Heart right ventricle (tissue), 16 donors: ENCODE measurements around the gene BNC2. TPM values are rescaled to one million over a fixed set of nuclear protein-coding genes. Genes with fewer than 3 reads are reported as not detected.
A peak's percentile ranks its signal among the peaks of the same experiment; 100 is the strongest.

Source experiments
- ATAC-seq, 8 donors: fragments of 200-7000 bp; cut with Tn5 transposase; one replicate each; pipeline ENCODE4 v1.9.1; 2020; ENCODE audit warnings: mild to moderate bottlenecking in 8 of 8, moderate library complexity in 8 of 8, moderate number of reproducible peaks in 1 of 8
- DNase-seq, 2 donors: peaks; one replicate each; pipeline ENCODE4 v3.0.0-alpha.2; 2020
- H3K27ac ChIP-seq, 10 donors: fragments of 200-600 bp; sonication (generic) in 2 of 10; one replicate each; pipeline versions ENCODE4 v1.5.0 to v1.8.0; 2020 to 2022; ENCODE audit warnings: mild to moderate bottlenecking in 3 of 10
- H3K27me3 ChIP-seq, 7 donors: fragments of 200-600 bp; one replicate each; pipeline ENCODE4 v1.8.0; 2021 to 2022; ENCODE audit warnings: mild to moderate bottlenecking in 2 of 7
- H3K36me3 ChIP-seq, 9 donors: fragments of 200-600 bp; sonication (generic) in 1 of 9; one replicate each; pipeline versions ENCODE4 v1.5.0 to v1.8.0; 2020 to 2022; ENCODE audit warnings: mild to moderate bottlenecking in 2 of 9
- H3K4me1 ChIP-seq, 9 donors: fragments of 200-600 bp; sonication (generic) in 1 of 9; one replicate each; pipeline versions ENCODE4 v1.5.0 to v1.8.0; 2020 to 2022; ENCODE audit warnings: mild to moderate bottlenecking in 4 of 9
- H3K4me3 ChIP-seq, 10 donors: fragments of 200-600 bp; sonication (generic) in 2 of 10; one replicate each; pipeline versions ENCODE4 v1.5.0 to v1.8.0; 2020 to 2022; ENCODE audit warnings: mild to moderate bottlenecking in 7 of 10, moderate library complexity in 2 of 10
- H3K9me3 ChIP-seq, 11 donors: fragments of 200-600 bp in 10 of 11; sonication (generic) in 2 of 11; one replicate each; pipeline versions ENCODE4 v1.5.0 to v1.8.0; 2013 to 2022; ENCODE audit warnings: mild to moderate bottlenecking in 2 of 11, control low read depth in 1 of 11, moderate library complexity in 1 of 11
- CTCF ChIP-seq, 9 donors: fragments of 200-600 bp; sonication (generic) in 2 of 9; IDR thresholded peaks; one replicate each; pipeline versions ENCODE4 v1.5.0 to v1.8.0; 2021 to 2022; ENCODE audit warnings: antibody characterized with exemption in 9 of 9, mild to moderate bottlenecking in 5 of 9, moderate library complexity in 1 of 9
- WGBS, 2 donors: extraction: QIAGEN DNeasy Blood & Tissue Kit; methylation state at CpG; one replicate each; pipeline ENCODE4 v1.1.7; 2013; ENCODE audit warnings: inconsistent platforms in 1 of 2; 5-methylcytosine and 5-hydroxymethylcytosine counted together
- intact Hi-C, 10 donors: fragments of 100-400 bp; cut with DNase I; formaldehyde crosslinking; loops; one replicate each; pipeline versions ENCODE4 v1.11.1 to v1.14.2; 2022
- polyA plus RNA-seq, 2 donors: library from polyadenylated mRNA; stranded (reverse); fragments of 200-250 nt; gene quantifications; one replicate each; pipeline ENCODE4 v1.2.3, GENCODE V29; 2013
- total RNA-seq, 10 donors: library from RNA; stranded (reverse); fragmentation: NEBNext Ultra II Directional in 3 of 10; extraction: Animal tissue kit (Norgen Biotek cat#: 25700) in 3 of 10; gene quantifications; one replicate each; pipeline versions ENCODE4 v1.2.1 to v1.2.4, GENCODE V29; 2021 to 2023
- donor health status: Arrhythmogenic right ventricular cardiomyopathy.
- donor health status: ischemic (EF 13 %, LVEDD 7.1; RV severe dilation, severe dysfunction).
- donor health status: healthy with polysubstance abuse.
- donor health status: DM: no; HTN: yes; CAD: no.
- donor health status: DM: no; HTN: no; CAD: no.
- donor health status: ischemic (EF 25% LVEDD 6.9; RV normal size, moderate dysfunction).
- donor health status: ischemic (EF 25% LVEDD 5.7; RV mildly dilated, moderate dysfunction).
- donor health status: healthy.
- donor health status: DM: yes; HTN: yes; CAD: no.
- donor health status: Ischemic cardiomyopathy.
- donor health status: ischemic (EF 35%, LVEDD 5.7; RV mildly dilated, moderate dysfunction).
- donor health status: nonischemic (EF 11% LVEDD 7.7; RV severe dilation, severe dysfunction).
- donor health status: DM: yes; HTN: yes; CAD: no.
- donor health status: PGD.
- donor health status: ischemic (EF 29% LVEDD 5.4; RV normal size, mild dysfunction).
- donor health status: nonischemic (EF 23%, LVEDD 6.1; RV moderate dilation, normal function).

Gene BNC2
- total and polyA plus RNA-seq, 12 donors = 0.49 to 7.3 (median 3.2) TPM

- TF ChIP-seq CTCF (IDR thresholded peaks at IDR 0.05) = no peak
- ATAC-seq (no peak), DNase-seq (no peak)
- H3K27me3 ChIP-seq = no peaks in the 10 kb centered on the region
- H3K4me1 ChIP-seq = no peaks in the 10 kb centered on the region
- 79 to 84% methylated on average over 2 of the region's 2 CpGs for WGBS, 2 donors
- H3K9me3 ChIP-seq = no peaks in the 10 kb centered on the region
- no peaks in the 10 kb centered on the region for H3K36me3 ChIP-seq
- no peak overlapping the region for H3K4me3 ChIP-seq
- intact Hi-C loops = no loop called here
- peak overlapping the region in 1 of 10 donors; percentile 3 for H3K27ac ChIP-seq
These were observed 117.9 kb downstream of the BNC2 start for GRCh38 chr9:16752601-16753000.

- no peaks in the 10 kb centered on the region for H3K27me3 ChIP-seq
- WGBS, 2 donors = 87 to 92% methylated on average over 4 of the region's 4 CpGs
- intact Hi-C loops = no loop called here
- no peak overlapping the region for H3K27ac ChIP-seq
- H3K36me3 ChIP-seq = no peaks in the 10 kb centered on the region
- H3K9me3 ChIP-seq = no peaks in the 10 kb centered on the region
- no peak overlapping the region for H3K4me3 ChIP-seq
- peaks cover 0 to under 1% (median 0%) of the 10 kb centered on the region in 9 donors for H3K4me1 ChIP-seq
- no peak for ATAC-seq
- DNase-seq = no peak
- TF ChIP-seq CTCF (IDR thresholded peaks at IDR 0.05) = no peak
These were observed 119.9 kb downstream of the BNC2 start for GRCh38 chr9:16750553-16750952.

DNA sequence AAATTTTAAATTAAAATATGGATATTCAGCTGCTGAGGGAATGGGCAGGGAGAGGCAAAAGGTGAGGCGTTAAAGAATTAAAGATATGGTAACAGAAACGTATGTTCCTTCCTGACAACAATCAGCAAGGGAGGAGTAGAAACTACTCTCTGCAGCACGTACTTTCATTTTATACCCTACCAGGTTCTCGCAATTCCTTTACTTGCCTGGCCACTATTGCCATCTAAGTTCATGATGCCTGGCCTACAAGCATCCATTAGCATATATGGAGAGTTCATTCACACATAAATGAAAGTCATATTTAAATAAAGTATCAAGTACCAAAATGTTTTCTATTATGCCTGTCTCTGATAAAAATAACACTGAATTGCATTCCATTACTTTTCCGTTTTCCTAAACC lies 125.1 kb downstream of the BNC2 start:
- no peak for ATAC-seq
- DNase-seq = no peak
- intact Hi-C loops = loop anchor here in 1 of 10 donors (10.0 kb wide), 1 partner anchor 61 kb away; no protein-coding TSS in a partner anchor
- TF ChIP-seq CTCF (IDR thresholded peaks at IDR 0.05) = no peak
- 67 to 86% methylated on average over 5 of the region's 5 CpGs for WGBS, 2 donors
- Histone ChIP-seq H3K27me3 (no peaks in the 10 kb centered on the region), H3K9me3 (no peaks in the 10 kb centered on the region), H3K4me1 (peaks cover 0 to 13% (median 0%) of the 10 kb centered on the region in 9 donors), H3K4me3 (no peak overlapping the region), H3K36me3 (no peaks in the 10 kb centered on the region), H3K27ac (no peak overlapping the region)

DNA sequence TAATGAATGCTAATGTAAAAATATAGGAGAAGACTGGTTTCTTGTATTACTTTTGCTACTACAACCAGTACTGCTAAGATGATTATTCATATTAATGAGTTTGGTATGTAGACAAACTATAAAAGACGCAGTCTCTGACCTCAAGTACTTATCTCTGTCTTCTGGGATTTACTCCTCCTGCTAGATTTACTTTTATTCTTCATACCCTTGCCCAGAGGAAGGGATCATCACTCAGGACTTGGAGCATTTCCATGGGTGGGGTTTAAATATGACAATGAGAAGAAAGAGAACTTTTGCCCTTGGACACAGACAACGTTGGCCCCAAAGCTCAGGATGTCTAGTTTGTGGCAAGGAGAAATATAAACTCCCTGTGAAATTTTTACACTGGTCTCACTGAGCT lies 126.1 kb downstream of the BNC2 start:
- TF ChIP-seq CTCF (IDR thresholded peaks at IDR 0.05) = no peak
- 7 to 21% methylated on average over 2 of the region's 2 CpGs for WGBS, 2 donors
- H3K27me3 ChIP-seq = no peaks in the 10 kb centered on the region
- no peak overlapping the region for H3K27ac ChIP-seq
- no peaks in the 10 kb centered on the region for H3K36me3 ChIP-seq
- H3K4me1 ChIP-seq = peaks cover 0 to 13% (median 0%) of the 10 kb centered on the region in 9 donors
- DNase-seq = no peak
- ATAC-seq = peak in 2 of 8 donors; percentile 4 to 25
- intact Hi-C loops = loop anchor here in 1 of 10 donors (10.0 kb wide), 1 partner anchor 60 kb away; no protein-coding TSS in a partner anchor
- no peaks in the 10 kb centered on the region for H3K9me3 ChIP-seq
- H3K4me3 ChIP-seq = no peak overlapping the region
